Stimulated activated CD8-positive, alpha-beta memory T cell treated with anti-CD3 and anti-CD28 coated beads, Interleukin-12 subunit alpha, Interleukin-12 subunit beta, amount 100 ng/mL, for 1 hour (primary cell): ENCODE results near the gene CCDC141.

ENCODE experiments used
- DNase-seq: peaks from one replicate; pipeline ENCODE4 v3.0.0-alpha.2; 2020; ENCODE audit warnings: low read depth

The CCDC141 gene

GRCh38 chr2:178870703-178871102 lies 179.2 kb downstream of the CCDC141 start:
- DNase-seq, result no peak

- no peak for DNase-seq
These were observed 183.9 kb downstream of the CCDC141 start for GRCh38 chr2:178865999-178866398.

- DNase-seq, result no peak
These were observed 184.6 kb downstream of the CCDC141 start for GRCh38 chr2:178865146-178865936.

- DNase-seq, result no peak
These were observed 185.9 kb downstream of the CCDC141 start for GRCh38 chr2:178863856-178864620.

- DNase-seq, result no peak
These were observed 186.6 kb downstream of the CCDC141 start for GRCh38 chr2:178863130-178863855.

- no peak for DNase-seq
These were observed 189.4 kb downstream of the CCDC141 start for GRCh38 chr2:178860551-178860950.

- DNase-seq, result no peak
These were observed 190.2 kb downstream of the CCDC141 start for GRCh38 chr2:178859730-178860129.

- no peak for DNase-seq
These were observed 190.9 kb downstream of the CCDC141 start for GRCh38 chr2:178858896-178859625.

- DNase-seq, result no peak
These were observed 194.8 kb downstream of the CCDC141 start for GRCh38 chr2:178855151-178855550.

- no peak for DNase-seq
These were observed 201.6 kb downstream of the CCDC141 start for GRCh38 chr2:178848335-178848734.

GRCh38 chr2:178846458-178846802 lies 203.5 kb downstream of the CCDC141 start:
- DNase-seq, result no peak

- DNase-seq, result no peak
These were observed 204.1 kb downstream of the CCDC141 start for GRCh38 chr2:178845566-178846457.

- no peak for DNase-seq
These were observed 205.2 kb downstream of the CCDC141 start for GRCh38 chr2:178844701-178845100.

- DNase-seq, result no peak
These were observed 205.7 kb downstream of the CCDC141 start for GRCh38 chr2:178844269-178844668.

GRCh38 chr2:178843697-178844096 lies 206.2 kb downstream of the CCDC141 start:
- DNase-seq, result no peak

- DNase-seq, result no peak
These were observed 213.1 kb downstream of the CCDC141 start for GRCh38 chr2:178836807-178837206.

- no peak for DNase-seq
These were observed 215.9 kb downstream of the CCDC141 start for GRCh38 chr2:178834086-178834485.

GRCh38 chr2:178833382-178833781 lies 216.6 kb downstream of the CCDC141 start:
- no peak for DNase-seq

GRCh38 chr2:178830451-178830850 lies 219.5 kb downstream of the CCDC141 start:
- DNase-seq, result no peak

- DNase-seq, result no peak
These were observed 220.0 kb downstream of the CCDC141 start for GRCh38 chr2:178829981-178830380.
